Spleen (tissue), 7 donors: Measurements from ENCODE around the gene TMEM132D.

Experiments used
- POLR2A ChIP-seq, 3 donors: fragments of 450-650 bp; IDR thresholded peaks; one replicate each; pipeline ENCODE4 v1.5.1; 2017; ENCODE audit warnings: antibody characterized with exemption in 3 of 3, mild to moderate bottlenecking in 1 of 3
- TF ChIP-seq, protein P1 (sequence below), 11 experiments: fragments of 200-600 bp in 7 of 11; fragments of 450-650 bp in 4 of 11; sonication (generic) in 4 of 11; IDR thresholded peaks in 8 of 11; conservative IDR thresholded peaks in 3 of 11; 1 replicate in 7 of 11; 2 replicates in 4 of 11; pipeline versions ENCODE4 v1.4.0 to v1.8.0; 2016 to 2021; ENCODE audit warnings: antibody characterized with exemption in 11 of 11, inconsistent platforms in 4 of 11, mild to moderate bottlenecking in 1 of 11
- donor health status: DM: no; HTN: no; CAD: no; lungs with moderate emphysema.
- donor health status: DM: no; HTN: no; CAD: no.
- donor health status: DM: no; HTN: no; CAD: no.

DNA sequence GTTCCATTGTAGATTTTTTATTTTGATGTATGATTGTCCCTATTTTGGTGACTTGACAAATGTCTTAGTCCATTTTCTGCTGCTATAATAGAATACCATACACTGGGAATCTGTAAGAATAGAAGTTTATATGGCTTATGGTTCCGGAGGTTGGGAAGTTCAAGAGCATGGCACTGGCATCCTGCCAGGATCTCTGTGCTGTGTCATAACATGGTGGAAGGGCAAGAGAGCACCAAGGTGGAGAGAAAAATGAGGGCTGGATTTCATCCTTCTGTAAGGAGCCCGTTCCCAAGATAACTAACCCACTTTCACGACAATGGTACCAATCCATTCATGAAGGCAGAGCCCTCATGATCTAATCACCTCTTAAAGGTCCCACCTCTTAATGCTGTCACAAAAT is 176.7 kb downstream of the TMEM132D start:
- TF ChIP-seq, protein P1, sequence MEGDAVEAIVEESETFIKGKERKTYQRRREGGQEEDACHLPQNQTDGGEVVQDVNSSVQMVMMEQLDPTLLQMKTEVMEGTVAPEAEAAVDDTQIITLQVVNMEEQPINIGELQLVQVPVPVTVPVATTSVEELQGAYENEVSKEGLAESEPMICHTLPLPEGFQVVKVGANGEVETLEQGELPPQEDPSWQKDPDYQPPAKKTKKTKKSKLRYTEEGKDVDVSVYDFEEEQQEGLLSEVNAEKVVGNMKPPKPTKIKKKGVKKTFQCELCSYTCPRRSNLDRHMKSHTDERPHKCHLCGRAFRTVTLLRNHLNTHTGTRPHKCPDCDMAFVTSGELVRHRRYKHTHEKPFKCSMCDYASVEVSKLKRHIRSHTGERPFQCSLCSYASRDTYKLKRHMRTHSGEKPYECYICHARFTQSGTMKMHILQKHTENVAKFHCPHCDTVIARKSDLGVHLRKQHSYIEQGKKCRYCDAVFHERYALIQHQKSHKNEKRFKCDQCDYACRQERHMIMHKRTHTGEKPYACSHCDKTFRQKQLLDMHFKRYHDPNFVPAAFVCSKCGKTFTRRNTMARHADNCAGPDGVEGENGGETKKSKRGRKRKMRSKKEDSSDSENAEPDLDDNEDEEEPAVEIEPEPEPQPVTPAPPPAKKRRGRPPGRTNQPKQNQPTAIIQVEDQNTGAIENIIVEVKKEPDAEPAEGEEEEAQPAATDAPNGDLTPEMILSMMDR (IDR thresholded peaks at IDR 0.05 in 8 of 11, conservative IDR thresholded peaks at IDR 0.05 in 3 of 11): no peak
- no peak for TF ChIP-seq POLR2A (IDR thresholded peaks at IDR 0.05)
